GM10847 (cell line): ENCODE data around the gene WDR70.

Experiments
- POLR2A ChIP-seq: IDR thresholded peaks from 2 replicates; pipeline ENCODE4 v1.6.1; 2011; ENCODE audit not compliant: insufficient read length; ENCODE audit errors: extremely low read depth

Gene WDR70

GRCh38 chr5:37737326-37738056 is 358.4 kb downstream of the WDR70 start:
- no peak for TF ChIP-seq POLR2A

GRCh38 chr5:37738057-37738691 is 359.1 kb downstream of the WDR70 start:
- TF ChIP-seq POLR2A: no peak

GRCh38 chr5:37738865-37739488 is 359.9 kb downstream of the WDR70 start:
- TF ChIP-seq POLR2A: no peak

GRCh38 chr5:37739817-37740261 is 360.7 kb downstream of the WDR70 start:
- TF ChIP-seq POLR2A: no peak

- no peak for TF ChIP-seq POLR2A
Measured at GRCh38 chr5:37740331-37741066, 361.4 kb downstream of the WDR70 start.

- TF ChIP-seq POLR2A: no peak
Measured at GRCh38 chr5:37742111-37742510, 363.0 kb downstream of the WDR70 start.

- TF ChIP-seq POLR2A: no peak
Measured at GRCh38 chr5:37751227-37751626, 372.1 kb downstream of the WDR70 start.

GRCh38 chr5:37754976-37755375 is 375.9 kb downstream of the WDR70 start:
- no peak for TF ChIP-seq POLR2A

GRCh38 chr5:37755581-37755980 is 376.5 kb downstream of the WDR70 start:
- TF ChIP-seq POLR2A: no peak

- no peak for TF ChIP-seq POLR2A
Measured at GRCh38 chr5:37756248-37756647, 377.1 kb downstream of the WDR70 start.

GRCh38 chr5:37757980-37758582 is 379.0 kb downstream of the WDR70 start:
- TF ChIP-seq POLR2A: no peak

- TF ChIP-seq POLR2A: no peak
Measured at GRCh38 chr5:37767251-37767650, 388.1 kb downstream of the WDR70 start.

GRCh38 chr5:37767961-37768360 is 388.8 kb downstream of the WDR70 start:
- TF ChIP-seq POLR2A: no peak

- TF ChIP-seq POLR2A: no peak
Measured at GRCh38 chr5:37768371-37768770, 389.3 kb downstream of the WDR70 start.

- TF ChIP-seq POLR2A: no peak
Measured at GRCh38 chr5:37769108-37769507, 390.0 kb downstream of the WDR70 start.

- no peak for TF ChIP-seq POLR2A
Measured at GRCh38 chr5:37769840-37770239, 390.7 kb downstream of the WDR70 start.

GRCh38 chr5:37770786-37771185 is 391.7 kb downstream of the WDR70 start:
- TF ChIP-seq POLR2A: no peak
